Measurements from ENCODE around the gene COL6A2.
"Not testable (repeated sequence)": the region's sequence is repeated elsewhere in the genome, so short reads cannot be mapped to it uniquely, and the experiment has no call there.

- TF ChIP-seq CTCF (IDR thresholded peaks at IDR 0.05); TEAD4 (IDR thresholded peaks at IDR 0.05; ENCODE audit: borderline replicate concordance, insufficient read depth); GABPA (IDR thresholded peaks at IDR 0.05; ENCODE audit: low read depth); PBX3 (IDR thresholded peaks at IDR 0.05); NFIC (IDR thresholded peaks at IDR 0.05; ENCODE audit: borderline replicate concordance): not testable (repeated sequence)
These were observed 42.6 kb downstream of the COL6A2 start for GRCh38 chr21:46140352-46141003.

All from SK-N-SH (cell line).